Epidermal melanocyte (primary cell): ENCODE results near the gene ZNF529.
"Not testable (repeated sequence)": the region's sequence is repeated elsewhere in the genome, so short reads cannot be mapped to it uniquely, and the experiment has no call there.

ENCODE experiments used
- DNase-seq: peaks from one replicate; pipeline ENCODE4 v3.0.0; 2011; ENCODE audit warnings: low spot score; ENCODE audit not compliant: insufficient read length

ZNF529 gene

GRCh38 chr19:36573020-36573894, at the start of gene ZNF529:
Gene ZNF529, minus strand, starts transcription at chr19:36573292. Its CDS starts 946 bp downstream, at chr19:36572346.
- DNase-seq = peak; percentile 88

GRCh38 chr19:36605877-36606478, 32.9 kb upstream of the ZNF529 start:
- DNase-seq = no peak

GRCh38 chr19:36605101-36605876, 32.2 kb upstream of the ZNF529 start, which contains the start of gene ZNF382:
Gene ZNF382, plus strand, starts transcription at chr19:36605313. Its CDS starts 4,602 bp downstream, at chr19:36609915.
- DNase-seq = peak; percentile 84

- no peak for DNase-seq
Observed at GRCh38 chr19:36604656-36605100, 31.6 kb upstream of the ZNF529 start.

- DNase-seq = not testable (repeated sequence)
Observed at GRCh38 chr19:36602681-36603080, 29.6 kb upstream of the ZNF529 start.

- DNase-seq = no peak
Observed at GRCh38 chr19:36579255-36579654, 6.2 kb upstream of the ZNF529 start.

GRCh38 chr19:36577271-36577996, 4.3 kb upstream of the ZNF529 start:
- DNase-seq = no peak

- no peak for DNase-seq
Observed at GRCh38 chr19:36574741-36575140, 1.6 kb upstream of the ZNF529 start.

GRCh38 chr19:36573895-36574720, 1.0 kb upstream of the ZNF529 start:
- DNase-seq = no peak

- no peak for DNase-seq
Observed at GRCh38 chr19:36572593-36573019, 486 bp downstream of the ZNF529 start.

- no peak for DNase-seq
Observed at GRCh38 chr19:36564391-36564790, 8.7 kb downstream of the ZNF529 start.

- DNase-seq = no peak
Observed at GRCh38 chr19:36547001-36547732, 25.9 kb downstream of the ZNF529 start.

GRCh38 chr19:36528921-36529518, 44.1 kb downstream of the ZNF529 start:
- no peak for DNase-seq

- peak; percentile 82 for DNase-seq
Observed at GRCh38 chr19:36528194-36528920, 44.7 kb downstream of the ZNF529 start, which contains the start of gene ZNF260. Gene ZNF260, minus strand, starts transcription at chr19:36528271. Its CDS starts 13,033 bp downstream, at chr19:36515238.

- DNase-seq = no peak
Observed at GRCh38 chr19:36527873-36528193, 45.3 kb downstream of the ZNF529 start.

GRCh38 chr19:36527341-36527740, 45.8 kb downstream of the ZNF529 start:
- no peak for DNase-seq

GRCh38 chr19:36526581-36526980, 46.5 kb downstream of the ZNF529 start:
- no peak for DNase-seq

- no peak for DNase-seq
Observed at GRCh38 chr19:36524617-36525016, 48.5 kb downstream of the ZNF529 start.
